PC-9 (cell line): ENCODE measurements around the gene GRIA1. TPM values are rescaled to one million over a fixed set of nuclear protein-coding genes. Genes with fewer than 3 reads are reported as not detected.
A peak's percentile ranks its signal among the peaks of the same experiment; 100 is the strongest.

Experiments used
- BruUV-seq: library from RNA; stranded (reverse); fragments of 400-500 nt; replicated peaks from 2 replicates; lab custom pipeline; 2021; lab: Mats Ljungman, UMichigan
- CTCF ChIA-PET: fragments of 300-600 bp; sonication (Branson Sonifier 250); formaldehyde crosslinking; loops from one replicate; lab custom pipeline; 2022; ENCODE audit warnings: antibody characterized with exemption; lab: Charles Lee
- POLR2A ChIA-PET: fragments of 300-600 bp; sonication (Branson Sonifier 250); formaldehyde crosslinking; loops from one replicate; lab custom pipeline; 2022; ENCODE audit warnings: antibody characterized with exemption; ENCODE audit not compliant: unreplicated experiment; lab: Charles Lee
- DNase-seq, 2 experiments: peaks; one replicate each; pipeline versions ENCODE4 v3.0.0 to v3.0.0-alpha.2; 2015 to 2022; ENCODE audit warnings: mixed read lengths in 1 of 2
- H2AFZ ChIP-seq: fragments of 200-600 bp; sonication (generic); 2 replicates; pipeline ENCODE4 v1.8.1; 2017; ENCODE audit warnings: antibody characterized with exemption
- H3F3A ChIP-seq: fragments of 200-600 bp; sonication (generic); 2 replicates; pipeline ENCODE4 v1.8.1; 2017; ENCODE audit warnings: antibody characterized with exemption, mild to moderate bottlenecking, low read depth; ENCODE audit not compliant: insufficient read depth
- H3K27ac ChIP-seq: fragments of 200-600 bp; sonication (generic); 2 replicates; pipeline ENCODE4 v1.6.1; 2016; ENCODE audit warnings: mixed run types
- H3K27me3 ChIP-seq: fragments of 200-600 bp; sonication (generic); 2 replicates; pipeline ENCODE4 v1.6.1; 2016; ENCODE audit warnings: low read depth, mixed run types; ENCODE audit not compliant: insufficient read depth
- H3K36me3 ChIP-seq: fragments of 200-600 bp; sonication (generic); 2 replicates; pipeline ENCODE4 v1.6.1; 2016; ENCODE audit warnings: low read depth, mixed run types
- H3K4me1 ChIP-seq: fragments of 200-600 bp; sonication (generic); replicated peaks from 2 replicates; pipeline ENCODE4 v1.6.1; 2016; ENCODE audit warnings: mixed run types; ENCODE audit not compliant: insufficient read depth
- H3K4me2 ChIP-seq: fragments of 200-600 bp; sonication (generic); 2 replicates; pipeline ENCODE4 v1.6.1; 2017; ENCODE audit warnings: mixed run types
- H3K4me3 ChIP-seq: fragments of 200-600 bp; sonication (generic); 2 replicates; pipeline ENCODE4 v1.6.1; 2016; ENCODE audit warnings: mixed run types
- H3K79me2 ChIP-seq: fragments of 200-600 bp; sonication (generic); 2 replicates; pipeline ENCODE4 v1.6.1; 2017; ENCODE audit warnings: low read depth, mixed run types
- H3K9me2 ChIP-seq: fragments of 200-600 bp; sonication (generic); 2 replicates; pipeline ENCODE4 v1.8.1; 2017; ENCODE audit warnings: mild to moderate bottlenecking; ENCODE audit not compliant: insufficient read depth
- H3K9me3 ChIP-seq: fragments of 200-600 bp; sonication (generic); 2 replicates; pipeline ENCODE4 v1.8.1; 2016; ENCODE audit warnings: low read depth; ENCODE audit not compliant: insufficient read depth
- H4K20me1 ChIP-seq: fragments of 200-600 bp; sonication (generic); 2 replicates; pipeline ENCODE4 v1.8.1; 2017; ENCODE audit not compliant: insufficient read depth
- CTCF ChIP-seq: fragments of 200-600 bp; sonication (generic); conservative IDR thresholded peaks from 2 replicates; pipeline ENCODE4 v1.6.1; 2017; ENCODE audit warnings: mixed run types, antibody characterized with exemption, mild to moderate bottlenecking, moderate library complexity
- EZH2 ChIP-seq: fragments of 200-600 bp; sonication (generic); IDR thresholded peaks from 2 replicates; pipeline ENCODE4 v1.8.0; 2017; ENCODE audit warnings: antibody characterized with exemption, low read depth
- intact Hi-C: fragments of 100-400 bp; cut with micrococcal nuclease; formaldehyde crosslinking; loops from one replicate; pipeline ENCODE4 v1.10.0; 2022; ENCODE audit not compliant: unreplicated experiment
- total RNA-seq: library from RNA; stranded (reverse); gene quantifications from 2 replicates; pipeline ENCODE4 v1.2.3, GENCODE V29; 2021

Gene GRIA1
- total RNA-seq, 1 experiment from 2014 or later, result not detected

- Histone ChIP-seq H3K27ac (no peak overlapping the region), H3K27me3 (no peaks in the 10 kb centered on the region), H3K36me3 (no peaks in the 10 kb centered on the region), H4K20me1 (no peaks in the 10 kb centered on the region), H3F3A (no peaks in the 10 kb centered on the region), H3K9me2 (no peaks in the 10 kb centered on the region), H3K4me1 (no peaks in the 10 kb centered on the region), H3K79me2 (no peaks in the 10 kb centered on the region), H2AFZ (no peak overlapping the region), H3K9me3 (no peaks in the 10 kb centered on the region), H3K4me3 (no peak overlapping the region), H3K4me2 (no peak overlapping the region)
- intact Hi-C loops, result no loop called here
- TF ChIP-seq EZH2 (no peak), CTCF (no peak)
- BruUV-seq, result no TSS peak
- DNase-seq, result no peak
- CTCF ChIA-PET, result no interaction called here
- POLR2A ChIA-PET, result interaction anchor here (0.5 kb wide), 1 partner anchor 91 kb away, joined by 3 read pairs; no protein-coding TSS in a partner anchor
Measured at GRCh38 chr5:153619771-153620170, 129.3 kb downstream of the GRIA1 start.

GRCh38 chr5:153623124-153623523 is 132.7 kb downstream of the GRIA1 start:
- H3K9me2 ChIP-seq, result no peaks in the 10 kb centered on the region
- no peaks in the 10 kb centered on the region for H4K20me1 ChIP-seq
- H3K4me1 ChIP-seq, result no peaks in the 10 kb centered on the region
- CTCF ChIA-PET, result no interaction called here
- H3K27me3 ChIP-seq, result no peaks in the 10 kb centered on the region
- intact Hi-C loops, result no loop called here
- no peaks in the 10 kb centered on the region for H3K36me3 ChIP-seq
- H3K4me2 ChIP-seq, result no peak overlapping the region
- POLR2A ChIA-PET, result no interaction called here
- H3K4me3 ChIP-seq, result no peak overlapping the region
- no peak overlapping the region for H3K27ac ChIP-seq
- H3K9me3 ChIP-seq, result no peaks in the 10 kb centered on the region
- BruUV-seq, result no TSS peak
- DNase-seq, result no peak
- H3K79me2 ChIP-seq, result no peaks in the 10 kb centered on the region
- no peak overlapping the region for H2AFZ ChIP-seq
- TF ChIP-seq CTCF, result no peak
- no peaks in the 10 kb centered on the region for H3F3A ChIP-seq

GRCh38 chr5:153623751-153624450 is 133.4 kb downstream of the GRIA1 start:
- no peaks in the 10 kb centered on the region for H3F3A ChIP-seq
- H3K36me3 ChIP-seq, result no peaks in the 10 kb centered on the region
- H3K27ac ChIP-seq, result no peak overlapping the region
- peaks cover 7% of the 10 kb centered on the region; the same call in 1 of the 2 replicates for H3K4me1 ChIP-seq
- H3K79me2 ChIP-seq, result no peaks in the 10 kb centered on the region
- peak in 1 of 2 experiments; percentile 9 for DNase-seq
- ChIA-PET CTCF (no interaction called here), POLR2A (interaction anchor here (0.6 kb wide), 1 partner anchor 122 kb away, joined by 5 read pairs; no protein-coding TSS in a partner anchor)
- no peaks in the 10 kb centered on the region for H4K20me1 ChIP-seq
- H3K4me2 ChIP-seq, result no peak overlapping the region
- no TSS peak for BruUV-seq
- H3K4me3 ChIP-seq, result no peak overlapping the region
- H3K9me2 ChIP-seq, result no peaks in the 10 kb centered on the region
- no peak for TF ChIP-seq CTCF
- no peak for TF ChIP-seq EZH2
- H3K27me3 ChIP-seq, result no peaks in the 10 kb centered on the region
- H3K9me3 ChIP-seq, result no peaks in the 10 kb centered on the region
- intact Hi-C loops, result no loop called here
- H2AFZ ChIP-seq, result no peak overlapping the region
